Measurements from ENCODE around the gene ZGRF1. TPM values are rescaled to one million over a fixed set of nuclear protein-coding genes. Genes with fewer than 3 reads are reported as not detected.

Gene ZGRF1
- total RNA-seq, 1 experiment from 2014 or later: 10.5 TPM

- CTCF ChIA-PET: no interaction called here
- Mint-ChIP-seq H3K27me3 (ENCODE audit: unreplicated experiment) (no peaks in the 10 kb centered on the region), H3K4me3 (ENCODE audit: low read depth, unreplicated experiment) (no peak overlapping the region), H3K27ac (ENCODE audit: unreplicated experiment) (no peak overlapping the region), H3K9me3 (ENCODE audit: low read depth, unreplicated experiment) (no peaks in the 10 kb centered on the region), H3K4me1 (ENCODE audit: low read depth, unreplicated experiment) (no peaks in the 10 kb centered on the region), H3K36me3 (ENCODE audit: insufficient read depth, unreplicated experiment) (no peaks in the 10 kb centered on the region)
- intact Hi-C loops (cut with micrococcal nuclease; ENCODE audit: unreplicated experiment): no loop called here
- TF ChIP-seq CTCF (IDR thresholded peaks at IDR 0.05; ENCODE audit: unreplicated experiment): no peak
- BruUV-seq (replicated peaks): no TSS peak
- no peak for DNase-seq
Measured at GRCh38 chr4:112532267-112532666, 104.4 kb downstream of the ZGRF1 start.

- Mint-ChIP-seq H3K4me3 (ENCODE audit: low read depth, unreplicated experiment) (no peak overlapping the region), H3K36me3 (ENCODE audit: insufficient read depth, unreplicated experiment) (no peaks in the 10 kb centered on the region), H3K27ac (ENCODE audit: unreplicated experiment) (no peak overlapping the region), H3K9me3 (ENCODE audit: low read depth, unreplicated experiment) (no peaks in the 10 kb centered on the region), H3K27me3 (ENCODE audit: unreplicated experiment) (no peaks in the 10 kb centered on the region), H3K4me1 (ENCODE audit: low read depth, unreplicated experiment) (no peaks in the 10 kb centered on the region)
- DNase-seq: no peak
- no TSS peak for BruUV-seq (replicated peaks)
- intact Hi-C loops (cut with micrococcal nuclease; ENCODE audit: unreplicated experiment): no loop called here
- TF ChIP-seq CTCF (IDR thresholded peaks at IDR 0.05; ENCODE audit: unreplicated experiment): no peak
- CTCF ChIA-PET: no interaction called here
Measured at GRCh38 chr4:112531146-112531545, 105.6 kb downstream of the ZGRF1 start.

GRCh38 chr4:112526061-112526460 is 110.6 kb downstream of the ZGRF1 start:
- TF ChIP-seq CTCF (IDR thresholded peaks at IDR 0.05; ENCODE audit: unreplicated experiment): no peak
- Mint-ChIP-seq H3K9me3 (ENCODE audit: low read depth, unreplicated experiment) (no peaks in the 10 kb centered on the region), H3K27me3 (ENCODE audit: unreplicated experiment) (peaks cover 8% of the 10 kb centered on the region), H3K4me1 (ENCODE audit: low read depth, unreplicated experiment) (no peaks in the 10 kb centered on the region), H3K4me3 (ENCODE audit: low read depth, unreplicated experiment) (no peak overlapping the region), H3K36me3 (ENCODE audit: insufficient read depth, unreplicated experiment) (no peaks in the 10 kb centered on the region), H3K27ac (ENCODE audit: unreplicated experiment) (no peak overlapping the region)
- intact Hi-C loops (cut with micrococcal nuclease; ENCODE audit: unreplicated experiment): loop anchor here (10.0 kb wide), 1 partner anchor 461 kb away; no protein-coding TSS in a partner anchor
- no peak for DNase-seq
- CTCF ChIA-PET: no interaction called here
- no TSS peak for BruUV-seq (replicated peaks)

- no TSS peak for BruUV-seq (replicated peaks)
- peak; percentile 87 for DNase-seq
- Mint-ChIP-seq H3K9me3 (ENCODE audit: low read depth, unreplicated experiment) (no peaks in the 10 kb centered on the region), H3K27ac (ENCODE audit: unreplicated experiment) (no peak overlapping the region), H3K4me3 (ENCODE audit: low read depth, unreplicated experiment) (peak overlapping the region; percentile 68), H3K4me1 (ENCODE audit: low read depth, unreplicated experiment) (no peaks in the 10 kb centered on the region), H3K27me3 (ENCODE audit: unreplicated experiment) (peaks cover 29% of the 10 kb centered on the region), H3K36me3 (ENCODE audit: insufficient read depth, unreplicated experiment) (no peaks in the 10 kb centered on the region)
- peak; percentile 67 for TF ChIP-seq CTCF (IDR thresholded peaks at IDR 0.05; ENCODE audit: unreplicated experiment)
- intact Hi-C loops (cut with micrococcal nuclease; ENCODE audit: unreplicated experiment): loop anchor here (1.0 to 10.0 kb wide), 4 partner anchors 78 to 459 kb away; no protein-coding TSS in a partner anchor
- CTCF ChIA-PET: interaction anchor here (0.8 kb wide), 1 partner anchor 29 kb away, joined by 4 read pairs; no protein-coding TSS in a partner anchor
Measured at GRCh38 chr4:112523764-112524505, 112.8 kb downstream of the ZGRF1 start.
